Measurements from ENCODE around the gene GTPBP6.
"Not testable (repeated sequence)": the region's sequence is repeated elsewhere in the genome, so short reads cannot be mapped to it uniquely, and the experiment has no call there.

Gene GTPBP6

GRCh38 chrX:264006-264405 is 54.6 kb downstream of the GTPBP6 start:
- H3K36me3 Mint-ChIP-seq (ENCODE audit: low read depth); H3K27me3 Mint-ChIP-seq (ENCODE audit: low read depth); H3K27ac Mint-ChIP-seq; H3K4me1 Mint-ChIP-seq (ENCODE audit: low read depth); H3K9me3 Mint-ChIP-seq; H3K4me3 Mint-ChIP-seq: not testable (repeated sequence)

GRCh38 chrX:262381-262909 is 56.2 kb downstream of the GTPBP6 start:
- H3K9me3 Mint-ChIP-seq: no peaks in the 10 kb centered on the region
- H3K36me3 Mint-ChIP-seq (ENCODE audit: low read depth): no peaks in the 10 kb centered on the region
- no peaks in the 10 kb centered on the region for H3K27me3 Mint-ChIP-seq (ENCODE audit: low read depth)
- no peak overlapping the region for H3K27ac Mint-ChIP-seq
- no peaks in the 10 kb centered on the region for H3K4me1 Mint-ChIP-seq (ENCODE audit: low read depth)
- no peak overlapping the region for H3K4me3 Mint-ChIP-seq

- H3K36me3 Mint-ChIP-seq (ENCODE audit: low read depth): no peaks in the 10 kb centered on the region
- H3K27ac Mint-ChIP-seq: no peak overlapping the region
- H3K27me3 Mint-ChIP-seq (ENCODE audit: low read depth): no peaks in the 10 kb centered on the region
- H3K4me1 Mint-ChIP-seq (ENCODE audit: low read depth): no peaks in the 10 kb centered on the region
- no peak overlapping the region for H3K4me3 Mint-ChIP-seq
- H3K9me3 Mint-ChIP-seq: no peaks in the 10 kb centered on the region
Observed at GRCh38 chrX:261919-262352, 56.7 kb downstream of the GTPBP6 start.

- Mint-ChIP-seq H3K27ac (no peak overlapping the region), H3K9me3 (no peaks in the 10 kb centered on the region), H3K4me3 (no peak overlapping the region), H3K36me3 (ENCODE audit: low read depth) (no peaks in the 10 kb centered on the region), H3K4me1 (ENCODE audit: low read depth) (no peaks in the 10 kb centered on the region), H3K27me3 (ENCODE audit: low read depth) (no peaks in the 10 kb centered on the region)
Observed at GRCh38 chrX:261167-261918, 57.3 kb downstream of the GTPBP6 start.

- Mint-ChIP-seq H3K27ac (no peak overlapping the region), H3K4me1 (ENCODE audit: low read depth) (no peaks in the 10 kb centered on the region), H3K36me3 (ENCODE audit: low read depth) (no peaks in the 10 kb centered on the region), H3K27me3 (ENCODE audit: low read depth) (no peaks in the 10 kb centered on the region), H3K9me3 (no peaks in the 10 kb centered on the region), H3K4me3 (no peak overlapping the region)
Observed at GRCh38 chrX:259692-260355, 58.8 kb downstream of the GTPBP6 start.

GRCh38 chrX:258291-259040 is 60.1 kb downstream of the GTPBP6 start:
- Mint-ChIP-seq H3K36me3 (ENCODE audit: low read depth) (no peaks in the 10 kb centered on the region), H3K4me1 (ENCODE audit: low read depth) (no peaks in the 10 kb centered on the region), H3K27me3 (ENCODE audit: low read depth) (no peaks in the 10 kb centered on the region), H3K27ac (no peak overlapping the region), H3K4me3 (no peak overlapping the region), H3K9me3 (no peaks in the 10 kb centered on the region)

GRCh38 chrX:257681-258289 is 60.8 kb downstream of the GTPBP6 start:
- no peak overlapping the region for H3K27ac Mint-ChIP-seq
- no peaks in the 10 kb centered on the region for H3K36me3 Mint-ChIP-seq (ENCODE audit: low read depth)
- H3K4me3 Mint-ChIP-seq: no peak overlapping the region
- peaks cover 2% of the 10 kb centered on the region for H3K9me3 Mint-ChIP-seq
- no peaks in the 10 kb centered on the region for H3K27me3 Mint-ChIP-seq (ENCODE audit: low read depth)
- H3K4me1 Mint-ChIP-seq (ENCODE audit: low read depth): no peaks in the 10 kb centered on the region

- not testable (repeated sequence) for H3K4me1 Mint-ChIP-seq (ENCODE audit: low read depth); H3K27me3 Mint-ChIP-seq (ENCODE audit: low read depth); H3K4me3 Mint-ChIP-seq; H3K9me3 Mint-ChIP-seq; H3K27ac Mint-ChIP-seq; H3K36me3 Mint-ChIP-seq (ENCODE audit: low read depth)
Observed at GRCh38 chrX:257054-257453, 61.5 kb downstream of the GTPBP6 start.

GRCh38 chrX:255923-256331 is 62.7 kb downstream of the GTPBP6 start:
- H3K27ac Mint-ChIP-seq: no peak overlapping the region
- no peaks in the 10 kb centered on the region for H3K27me3 Mint-ChIP-seq (ENCODE audit: low read depth)
- H3K36me3 Mint-ChIP-seq (ENCODE audit: low read depth): peaks cover 6% of the 10 kb centered on the region
- H3K9me3 Mint-ChIP-seq: peaks cover 11% of the 10 kb centered on the region
- peaks cover 7% of the 10 kb centered on the region for H3K4me1 Mint-ChIP-seq (ENCODE audit: low read depth)
- H3K4me3 Mint-ChIP-seq: no peak overlapping the region
